ENCODE measurements around the gene EIF3L.
A peak's percentile ranks its signal among the peaks of the same experiment; 100 is the strongest.
"Not testable (repeated sequence)": the region's sequence is repeated elsewhere in the genome, so short reads cannot be mapped to it uniquely, and the experiment has no call there.

EIF3L gene

GRCh38 chr22:37849089-37849751, at the start of gene EIF3L:
Gene EIF3L, plus strand, starts transcription at chr22:37849419. Its CDS starts 31 bp downstream, at chr22:37849450.
- ChIA-PET POLR2A (interaction anchor here (1.4 kb wide), 1 partner anchor 190 kb away, joined by 3 read pairs; the partner anchor contains the start of gene PDXP), CTCF (interaction anchor here (1.0 to 1.6 kb wide), 5 partner anchors 11 to 32 kb away, joined by 3 to 14 read pairs (median 4); no protein-coding TSS in a partner anchor)
- DNase-seq (ENCODE audit: extremely low spot score): peak; percentile 94
- TF ChIP-seq, protein P1, sequence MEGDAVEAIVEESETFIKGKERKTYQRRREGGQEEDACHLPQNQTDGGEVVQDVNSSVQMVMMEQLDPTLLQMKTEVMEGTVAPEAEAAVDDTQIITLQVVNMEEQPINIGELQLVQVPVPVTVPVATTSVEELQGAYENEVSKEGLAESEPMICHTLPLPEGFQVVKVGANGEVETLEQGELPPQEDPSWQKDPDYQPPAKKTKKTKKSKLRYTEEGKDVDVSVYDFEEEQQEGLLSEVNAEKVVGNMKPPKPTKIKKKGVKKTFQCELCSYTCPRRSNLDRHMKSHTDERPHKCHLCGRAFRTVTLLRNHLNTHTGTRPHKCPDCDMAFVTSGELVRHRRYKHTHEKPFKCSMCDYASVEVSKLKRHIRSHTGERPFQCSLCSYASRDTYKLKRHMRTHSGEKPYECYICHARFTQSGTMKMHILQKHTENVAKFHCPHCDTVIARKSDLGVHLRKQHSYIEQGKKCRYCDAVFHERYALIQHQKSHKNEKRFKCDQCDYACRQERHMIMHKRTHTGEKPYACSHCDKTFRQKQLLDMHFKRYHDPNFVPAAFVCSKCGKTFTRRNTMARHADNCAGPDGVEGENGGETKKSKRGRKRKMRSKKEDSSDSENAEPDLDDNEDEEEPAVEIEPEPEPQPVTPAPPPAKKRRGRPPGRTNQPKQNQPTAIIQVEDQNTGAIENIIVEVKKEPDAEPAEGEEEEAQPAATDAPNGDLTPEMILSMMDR (IDR thresholded peaks at IDR 0.05; ENCODE audit: control extremely low read depth, extremely low read depth, low read depth, missing control alignments): no peak

DNA sequence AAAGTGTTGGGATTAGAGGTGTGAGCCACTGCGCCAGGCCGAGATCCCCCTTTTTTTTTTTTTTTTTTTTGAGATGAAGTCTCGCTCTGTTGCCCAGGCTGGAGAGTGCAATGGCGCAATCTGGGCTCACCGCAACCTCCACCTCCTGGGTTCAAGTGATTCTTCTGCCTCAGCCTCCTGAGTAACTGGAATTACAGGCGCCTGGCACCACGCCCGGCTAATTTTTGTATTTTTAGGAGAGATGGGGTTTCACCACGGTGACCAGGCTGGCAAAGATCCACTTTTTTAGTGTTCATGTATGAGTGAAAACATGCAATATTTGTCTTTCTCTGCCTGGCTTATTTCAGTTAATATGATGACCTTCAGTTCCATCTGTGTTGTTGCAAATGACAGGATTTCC, 49.2 kb upstream of the EIF3L start:
- DNase-seq (ENCODE audit: extremely low spot score); CTCF ChIA-PET; POLR2A ChIA-PET: not testable (repeated sequence)

- DNase-seq (ENCODE audit: extremely low spot score): no peak
- POLR2A ChIA-PET: no interaction called here
- CTCF ChIA-PET: interaction anchor here (1.1 to 1.2 kb wide), 2 partner anchors 14 to 17 kb away, joined by 3 to 4 read pairs; no protein-coding TSS in a partner anchor
- TF ChIP-seq, protein P1 (IDR thresholded peaks at IDR 0.05; ENCODE audit: control extremely low read depth, extremely low read depth, low read depth, missing control alignments): no peak
These were observed 47.3 kb upstream of the EIF3L start for GRCh38 chr22:37801946-37802309.

DNA sequence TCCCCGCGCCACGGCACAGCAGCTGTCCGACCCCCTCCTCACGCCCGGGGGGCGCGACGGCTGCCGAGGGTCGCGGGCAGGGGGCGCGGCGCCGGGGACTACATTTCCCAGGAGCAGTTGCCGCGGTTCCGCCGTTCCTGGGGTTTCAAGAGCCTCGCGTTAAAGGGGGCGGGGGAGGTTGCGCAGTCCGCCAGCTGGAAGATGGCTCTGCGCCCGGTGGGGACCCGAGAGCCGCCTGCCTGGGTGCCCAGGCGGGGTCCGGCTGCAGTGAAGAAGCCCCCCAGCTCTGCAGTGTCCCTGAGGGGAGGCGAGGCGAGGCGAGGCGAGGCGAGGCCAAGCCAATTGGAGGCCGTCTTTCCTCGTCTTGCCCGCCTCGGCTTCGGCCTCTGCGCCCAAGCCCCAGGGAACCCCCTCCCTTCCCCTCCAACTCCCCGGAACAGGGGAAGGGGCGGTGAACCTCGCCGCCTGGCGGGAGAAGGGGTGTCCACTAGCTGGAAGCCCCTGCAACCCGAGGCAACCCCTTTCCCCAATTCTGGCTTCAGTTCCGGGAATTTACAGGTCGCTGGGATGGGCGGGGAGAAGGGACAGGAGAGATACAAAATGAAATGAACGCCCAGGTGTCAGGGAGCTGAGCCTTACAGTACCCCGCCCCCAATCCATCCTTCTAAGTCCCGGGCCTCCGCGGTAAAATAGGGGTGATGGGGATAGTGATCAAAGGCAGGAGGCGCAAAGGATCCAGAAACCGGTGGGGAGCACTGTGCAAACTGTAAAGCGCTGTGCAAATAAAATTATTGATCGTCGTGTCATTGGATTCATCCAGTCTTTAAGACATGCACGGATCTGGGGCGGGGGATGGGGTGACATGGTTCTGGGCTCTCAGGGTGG, 46.7 kb upstream of the EIF3L start:
- ChIA-PET CTCF (interaction anchor here (1.1 to 1.2 kb wide), 2 partner anchors 13 to 16 kb away, joined by 3 to 4 read pairs; no protein-coding TSS in a partner anchor), POLR2A (no interaction called here)
- no peak for DNase-seq (ENCODE audit: extremely low spot score)
- TF ChIP-seq, protein P1 (IDR thresholded peaks at IDR 0.05; ENCODE audit: control extremely low read depth, extremely low read depth, low read depth, missing control alignments): peak; percentile 0

DNA sequence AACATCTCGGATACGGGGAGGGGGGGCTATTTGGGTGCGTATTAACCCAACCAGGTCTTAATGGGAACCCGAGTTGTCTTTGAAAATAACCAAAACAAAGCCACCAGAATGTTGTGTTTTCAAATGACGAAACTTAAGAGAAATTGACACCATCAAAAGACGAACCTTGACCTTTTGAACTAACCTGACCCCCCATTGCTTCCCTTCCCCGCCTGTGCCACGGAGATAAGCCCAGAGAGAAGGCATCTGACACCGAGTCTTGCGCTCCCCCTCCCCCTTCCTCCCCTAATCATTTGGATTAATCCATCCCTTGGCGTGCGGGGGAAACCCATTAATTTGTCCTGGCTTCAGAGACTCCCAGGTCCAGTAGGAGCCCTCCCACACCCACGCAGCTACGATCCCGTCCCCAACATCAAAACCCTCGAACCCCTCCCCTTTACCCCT, 46.0 kb upstream of the EIF3L start:
- TF ChIP-seq, protein P1 (IDR thresholded peaks at IDR 0.05; ENCODE audit: control extremely low read depth, extremely low read depth, low read depth, missing control alignments): no peak
- ChIA-PET POLR2A (no interaction called here), CTCF (interaction anchor here (1.2 kb wide), 1 partner anchor 16 kb away, joined by 3 read pairs; no protein-coding TSS in a partner anchor)
- DNase-seq (ENCODE audit: extremely low spot score): no peak

DNA sequence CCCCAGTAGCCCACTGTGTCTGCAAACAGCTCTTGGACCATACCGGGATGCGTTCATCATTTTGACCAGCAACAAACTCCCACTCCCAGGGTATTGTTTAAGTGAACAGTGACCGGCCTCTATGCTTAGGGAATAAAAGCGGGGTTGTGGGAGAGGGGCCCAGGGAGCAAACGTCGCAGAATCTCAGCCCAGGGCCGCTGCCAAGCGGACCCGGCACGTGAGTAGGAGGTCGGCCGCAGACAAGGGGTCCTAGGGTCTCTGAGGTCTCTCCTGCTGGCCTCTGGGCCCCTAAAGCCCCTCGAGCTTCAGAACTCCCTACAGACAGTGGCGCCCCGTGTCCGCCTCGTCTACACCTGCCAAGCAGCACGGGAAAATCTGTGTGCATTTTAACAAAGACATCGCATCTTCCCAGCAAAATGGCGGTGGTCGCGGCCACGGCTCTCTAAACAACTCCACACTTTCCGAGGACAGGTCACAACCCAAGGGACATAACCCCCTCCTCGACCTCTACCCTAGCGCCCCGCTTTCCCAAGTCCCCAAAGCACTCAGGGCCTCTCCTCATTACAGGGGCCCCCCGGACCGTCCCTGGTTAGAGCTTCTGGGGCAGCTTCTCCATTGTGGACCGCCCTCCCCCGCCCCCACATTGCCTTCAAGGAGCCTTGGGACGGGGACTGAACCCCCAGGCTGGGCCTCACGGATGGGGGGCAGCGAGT, 45.4 kb upstream of the EIF3L start:
- no peak for DNase-seq (ENCODE audit: extremely low spot score)
- ChIA-PET CTCF (interaction anchor here (2.1 kb wide), 1 partner anchor 14 kb away, joined by 12 read pairs; no protein-coding TSS in a partner anchor), POLR2A (no interaction called here)
- TF ChIP-seq, protein P1 (IDR thresholded peaks at IDR 0.05; ENCODE audit: control extremely low read depth, extremely low read depth, low read depth, missing control alignments): no peak

Data from GM10248 (cell line).